Esophagus squamous epithelium (tissue), 4 donors: ENCODE results near the gene TMEM30B.

Experiments
- CTCF ChIP-seq, 6 experiments: fragments of 450-650 bp in 4 of 6; fragments of 200-600 bp in 2 of 6; sonication (generic) in 2 of 6; IDR thresholded peaks; one replicate each; pipeline ENCODE4 v1.5.1; 2016 to 2019; ENCODE audit warnings: antibody characterized with exemption in 6 of 6, mild to moderate bottlenecking in 4 of 6, moderate library complexity in 4 of 6
- POLR2A ChIP-seq, 4 donors: fragments of 450-650 bp; IDR thresholded peaks; one replicate each; pipeline ENCODE4 v1.6.1; 2017; ENCODE audit warnings: antibody characterized with exemption in 4 of 4, mild to moderate bottlenecking in 4 of 4, moderate library complexity in 3 of 4

GRCh38 chr14:61296151-61296550 lies 15.0 kb upstream of the TMEM30B start:
- TF ChIP-seq CTCF (IDR thresholded peaks at IDR 0.05), result no peak
- no peak for TF ChIP-seq POLR2A (IDR thresholded peaks at IDR 0.05)
